Kidney (tissue), 14 donors: ENCODE measurements around the gene TRMO. TPM values are rescaled to one million over a fixed set of nuclear protein-coding genes. Genes with fewer than 3 reads are reported as not detected.

ENCODE experiments used
- DNase-seq, 5 donors: peaks; one replicate each; pipeline ENCODE4 v3.0.0-alpha.2; 2013 to 2020
- FAIRE-seq: peaks from 2 replicates; lab custom pipeline; 2012; peaks lifted over from hg19 to GRCh38; lab: Jason Lieb, UNC
- H3K27ac ChIP-seq, 2 donors: one replicate each; pipeline ENCODE4 v1.7.0; 2013; ENCODE audit warnings: low read depth in 2 of 2, low read length in 2 of 2, inconsistent platforms in 1 of 2
- H3K27me3 ChIP-seq: one replicate; pipeline ENCODE4 v1.7.1; 2013; ENCODE audit warnings: low read length, inconsistent platforms; ENCODE audit not compliant: control insufficient read depth, insufficient read depth
- H3K36me3 ChIP-seq, 3 donors: one replicate each; pipeline versions ENCODE4 v1.7.0 to v1.7.1; 2013; ENCODE audit warnings: low read length in 3 of 3, control low read depth in 1 of 3, inconsistent platforms in 1 of 3; ENCODE audit not compliant: insufficient read depth in 3 of 3, control insufficient read depth in 2 of 3
- H3K4me1 ChIP-seq, 3 donors: one replicate each; pipeline versions ENCODE4 v1.7.0 to v1.7.1; 2013; ENCODE audit warnings: low read length in 3 of 3, inconsistent platforms in 1 of 3, low read depth in 1 of 3; ENCODE audit not compliant: control insufficient read depth in 2 of 3, insufficient read depth in 2 of 3
- H3K4me3 ChIP-seq, 3 donors: one replicate each; pipeline versions ENCODE4 v1.7.0 to v1.8.1; 2013; ENCODE audit warnings: low read length in 3 of 3, control low read depth in 1 of 3, inconsistent platforms in 1 of 3
- H3K9ac ChIP-seq, 3 donors: one replicate each; pipeline versions ENCODE4 v1.7.0 to v1.7.1; 2013; ENCODE audit warnings: low read length in 3 of 3, control low read depth in 1 of 3, inconsistent platforms in 1 of 3
- H3K9me3 ChIP-seq, 3 donors: one replicate each; pipeline versions ENCODE4 v1.7.0 to v1.7.1; 2013; ENCODE audit warnings: low read length in 3 of 3, control low read depth in 1 of 3, inconsistent platforms in 1 of 3; ENCODE audit not compliant: control insufficient read depth in 2 of 3, insufficient read depth in 1 of 3
- CTCF ChIP-seq: IDR thresholded peaks from 3 replicates; pipeline ENCODE4 v1.5.1; 2012; ENCODE audit warnings: mild to moderate bottlenecking, moderate library complexity, borderline replicate concordance; ENCODE audit not compliant: insufficient read depth; ENCODE audit errors: extremely low read depth
- intact Hi-C: fragments of 100-400 bp; cut with DNase I; formaldehyde crosslinking; loops from one replicate; pipeline ENCODE4 v1.11.1; 2022
- polyA plus RNA-seq: library from polyadenylated mRNA; stranded (reverse); fragments of 350-450 nt; fragmentation: Illumina TruSeq; extraction: RNeasy Lipid Tissue Mini Kit (QIAGEN cat#74804); gene quantifications from one replicate; pipeline ENCODE4 v1.2.3, GENCODE V29; 2014; ENCODE audit warnings: low read depth, low replicate concordance; ENCODE audit not compliant: insufficient read depth
- total RNA-seq: library from RNA; stranded (reverse); fragmentation: NEBNext Ultra II Directional; extraction: Animal tissue kit (Norgen Biotek cat#: 25700); gene quantifications from one replicate; pipeline ENCODE4 v1.2.1, GENCODE V29; 2021
- donor health status: control.
- donor health status: control.
- donor health status: control.
- donor health status: control.
- donor health status: control.
- donor health status: DM: yes; HTN: yes; CAD: no.
- donor health status: Normal renal cell carcinoma (clear cell type).

The TRMO gene
- total and polyA plus RNA-seq, 2 donors from 2014 or later = 13.1 to 20.3 TPM

GRCh38 chr9:97892421-97892820 lies 29.9 kb downstream of the TRMO start:
- FAIRE-seq (no peak), DNase-seq (no peak)
- intact Hi-C loops = no loop called here
- Histone ChIP-seq H3K36me3 (no peaks in the 10 kb centered on the region), H3K9me3 (peaks cover 0 to 5% (median 0%) of the 10 kb centered on the region in 3 donors), H3K4me3 (no peak overlapping the region), H3K27ac (no peak overlapping the region), H3K27me3 (no peaks in the 10 kb centered on the region), H3K9ac (no peak overlapping the region), H3K4me1 (no peaks in the 10 kb centered on the region)
- no peak for TF ChIP-seq CTCF

GRCh38 chr9:97891736-97892135 lies 30.6 kb downstream of the TRMO start:
- H3K9me3 ChIP-seq = peaks cover 0 to 5% (median 0%) of the 10 kb centered on the region in 3 donors

DNA sequence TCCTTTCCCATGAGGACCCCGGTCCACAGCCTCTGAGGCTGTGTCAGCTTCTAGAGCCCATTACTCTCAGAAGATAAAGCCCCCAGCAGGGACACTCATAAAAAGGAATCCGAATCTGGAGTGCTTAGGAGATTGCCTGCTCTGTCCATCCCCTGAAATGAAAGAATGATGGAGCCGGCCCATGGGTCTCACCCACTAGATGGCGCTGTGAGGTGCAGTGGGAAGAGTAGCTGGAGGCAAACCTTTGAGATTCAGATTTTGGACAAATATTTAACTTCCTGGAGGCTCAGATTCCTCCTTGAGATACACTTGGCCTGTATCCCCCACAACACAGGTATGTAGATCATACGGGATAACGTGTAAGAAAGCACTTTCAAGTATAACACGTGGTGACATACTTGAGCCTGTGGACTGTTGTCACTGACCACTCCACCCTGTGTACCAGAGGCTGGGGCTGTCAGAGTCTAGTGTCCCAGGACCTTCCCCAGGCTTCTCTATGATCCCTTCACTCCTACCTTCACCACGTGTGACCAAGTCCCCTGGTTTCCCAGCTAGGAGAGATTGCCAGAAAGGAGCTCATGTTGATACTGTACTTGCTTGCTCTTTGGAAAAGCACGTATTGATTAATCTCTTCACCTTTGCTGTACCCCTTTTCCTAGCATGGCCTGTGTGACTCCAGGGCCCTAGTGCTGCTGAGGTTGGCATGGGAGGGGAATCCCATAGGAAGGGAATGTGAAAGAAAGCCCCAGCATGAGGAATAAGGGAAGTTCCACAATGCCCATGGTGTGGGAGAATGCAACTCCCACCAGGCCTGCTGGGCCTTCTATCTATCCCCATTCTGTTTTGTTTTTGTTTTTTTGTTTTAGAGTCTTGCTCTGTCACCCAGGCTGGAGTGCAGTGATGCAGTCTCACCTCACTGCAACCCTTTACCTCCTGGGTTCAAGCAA lies 32.1 kb downstream of the TRMO start:
- FAIRE-seq (no peak), DNase-seq (peak in 1 of 5 donors; percentile 63)

More at GRCh38 chr9:97891736-97892135, 30.6 kb downstream of the TRMO start:
- Histone ChIP-seq H3K36me3 (no peaks in the 10 kb centered on the region), H3K27me3 (no peaks in the 10 kb centered on the region), H3K4me1 (no peaks in the 10 kb centered on the region), H3K27ac (no peak overlapping the region), H3K4me3 (no peak overlapping the region), H3K9ac (no peak overlapping the region)
- FAIRE-seq (no peak), DNase-seq (no peak)
- intact Hi-C loops = no loop called here
- TF ChIP-seq CTCF = no peak

More for the DNA sequence above, 32.1 kb downstream of the TRMO start:
- H3K27me3 ChIP-seq = no peaks in the 10 kb centered on the region
- H3K4me1 ChIP-seq = no peaks in the 10 kb centered on the region
- H3K36me3 ChIP-seq = no peaks in the 10 kb centered on the region
- no peak overlapping the region for H3K9ac ChIP-seq
- H3K4me3 ChIP-seq = no peak overlapping the region
- no peak overlapping the region for H3K27ac ChIP-seq
- intact Hi-C loops = no loop called here
- peaks cover 0 to 5% (median 0%) of the 10 kb centered on the region in 3 donors for H3K9me3 ChIP-seq
- no peak for TF ChIP-seq CTCF
